Stimulated activated CD8-positive, alpha-beta memory T cell treated with anti-CD3 and anti-CD28 coated beads, Interleukin-4, amount 100 ng/mL, for 48 hours (primary cell): ENCODE results near the gene OPTN.
"Not testable (repeated sequence)": the region's sequence is repeated elsewhere in the genome, so short reads cannot be mapped to it uniquely, and the experiment has no call there.

Experiments used
- DNase-seq: peaks from one replicate; pipeline ENCODE4 v3.0.0-alpha.2; 2020

OPTN gene

DNA sequence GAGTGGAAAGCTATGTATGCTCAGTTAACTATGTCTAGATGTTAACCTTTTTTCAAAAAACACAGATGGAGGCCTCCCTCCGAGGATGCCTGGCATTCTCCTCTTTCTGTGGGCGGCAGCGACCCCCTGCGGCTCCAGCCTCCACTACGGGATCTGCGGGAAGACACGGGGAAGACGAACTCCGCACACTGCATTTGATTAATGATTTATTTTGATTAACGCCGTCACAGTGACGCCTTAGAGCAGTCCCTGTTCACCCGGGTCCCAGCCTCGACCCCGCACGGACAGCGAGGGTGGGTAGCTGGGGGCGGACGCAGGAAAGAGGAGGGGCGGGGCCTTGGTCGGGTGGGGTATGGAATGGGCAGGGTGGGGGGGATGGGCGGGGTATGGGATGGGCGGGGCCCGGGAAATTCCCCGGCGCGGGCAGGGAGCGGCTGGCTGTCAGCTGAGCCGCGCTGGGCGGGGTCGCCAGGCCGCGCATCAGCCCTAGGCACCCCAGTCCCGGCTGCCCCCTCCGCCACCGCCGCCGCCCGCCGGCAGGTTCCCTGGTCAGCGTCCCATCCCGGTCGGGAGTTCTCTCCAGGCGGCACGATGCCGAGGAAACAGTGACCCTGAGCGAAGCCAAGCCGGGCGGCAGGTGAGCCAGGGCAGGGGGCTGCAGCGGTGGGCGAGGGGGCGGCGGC lies at the start of gene OPTN:
TSS of gene OPTN (plus strand) at position 498 of the 683 bp plus-strand sequence. CDS start 8,960 bp downstream, outside the sequence.
- peak; percentile 84 for DNase-seq

DNA sequence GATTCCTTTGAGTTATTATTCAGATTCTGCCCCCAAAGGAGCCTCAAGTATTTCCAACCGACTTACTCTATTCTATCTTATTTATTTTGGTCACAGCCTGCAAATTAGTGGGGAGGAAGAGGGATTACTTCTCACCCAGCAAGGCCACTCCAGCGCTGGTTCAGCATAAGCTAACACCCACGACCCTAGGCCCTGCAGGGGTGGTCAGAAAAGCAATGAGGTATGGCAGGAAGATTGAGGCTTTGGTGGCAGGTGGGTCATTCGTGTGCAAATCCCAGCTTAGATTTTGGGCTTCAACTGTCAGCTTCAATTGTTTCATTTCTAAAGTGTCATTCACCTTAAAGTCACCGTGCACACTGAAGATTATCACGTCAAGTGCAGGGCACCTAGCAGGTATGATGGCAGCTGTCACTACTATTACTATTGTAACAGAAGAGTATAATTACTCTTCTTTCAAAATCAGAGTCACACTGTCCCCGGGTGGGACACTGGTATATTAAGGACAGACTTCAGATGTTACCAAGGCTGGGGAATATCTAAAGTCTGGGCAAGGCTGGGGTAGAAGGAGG lies 48.8 kb upstream of the OPTN start:
- DNase-seq: no peak

- not testable (repeated sequence) for DNase-seq
These were observed 46.8 kb upstream of the OPTN start for GRCh38 chr10:13053208-13053607.

DNA sequence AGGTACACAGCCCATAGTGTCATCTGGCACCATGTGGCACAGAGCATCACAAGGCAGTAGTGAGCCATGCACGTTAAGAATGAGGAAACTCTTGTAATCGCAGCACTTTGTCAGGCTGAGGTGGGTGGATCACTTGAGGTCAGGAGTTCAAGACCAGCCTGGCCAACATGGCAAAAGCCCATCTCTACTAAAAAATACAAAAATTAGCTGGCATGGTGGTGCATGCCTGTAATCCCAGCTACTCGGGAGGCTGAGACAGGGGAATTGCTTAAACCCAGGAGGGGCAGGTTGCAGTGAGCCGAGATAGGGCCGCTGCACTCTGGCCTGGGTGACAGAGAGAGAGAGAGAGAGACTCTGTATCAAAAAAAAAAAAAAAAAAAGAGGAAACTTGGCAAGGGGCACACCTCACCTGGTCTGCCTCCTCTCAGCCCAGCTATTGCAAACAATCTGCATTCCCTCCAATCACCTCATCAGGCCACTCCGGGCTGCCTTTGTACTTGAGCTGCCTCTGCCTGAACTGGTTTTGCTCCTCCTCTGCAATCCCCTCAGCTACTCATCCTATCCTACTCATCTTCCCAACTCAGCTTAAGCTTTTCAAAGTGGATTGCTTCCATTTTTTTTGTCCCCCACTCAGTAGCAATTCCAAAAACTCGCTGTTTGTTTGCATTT lies 46.0 kb upstream of the OPTN start:
- no peak for DNase-seq

DNA sequence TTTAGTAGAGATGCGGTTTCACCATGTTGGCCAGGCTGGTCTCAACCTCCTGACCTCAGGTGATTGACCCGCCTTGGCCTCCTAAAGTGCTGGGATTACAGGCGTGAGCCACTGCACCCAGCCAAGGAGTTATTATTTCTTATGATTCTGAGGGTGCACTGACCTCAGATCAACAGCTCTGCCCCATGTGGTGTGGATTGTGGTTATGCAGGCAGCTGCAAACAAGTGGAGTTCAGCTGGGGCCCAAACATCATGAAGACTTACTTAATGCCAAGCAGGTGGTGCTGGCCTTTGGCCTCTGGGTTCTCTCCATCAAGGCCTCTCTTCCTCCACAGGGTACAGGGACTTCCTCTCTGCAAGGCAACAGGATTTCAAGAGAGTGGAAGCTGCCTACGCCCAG lies 45.1 kb upstream of the OPTN start:
- DNase-seq: no peak

GRCh38 chr10:13056456-13057077 lies 43.4 kb upstream of the OPTN start:
- DNase-seq: no peak

DNA sequence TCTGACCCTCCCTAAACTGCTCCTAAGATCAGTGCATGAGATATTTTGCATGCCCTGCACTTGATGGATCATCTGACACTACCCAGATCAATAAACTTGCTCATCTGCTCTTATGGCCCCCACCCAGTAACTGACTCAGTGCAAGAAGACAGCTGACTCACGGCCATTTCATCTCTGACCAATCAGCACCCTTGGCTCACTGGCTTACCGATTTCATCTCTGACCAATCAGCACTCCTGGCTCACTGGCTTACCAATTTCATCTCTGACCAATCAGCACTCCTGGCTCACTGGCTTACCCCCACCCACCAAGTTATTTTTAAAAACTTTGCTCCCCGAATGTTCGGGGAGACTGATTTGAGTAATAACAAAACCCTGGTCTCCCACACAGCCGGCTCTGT lies 37.2 kb upstream of the OPTN start:
- peak; percentile 26 for DNase-seq

GRCh38 chr10:13066527-13066926 lies 33.4 kb upstream of the OPTN start:
- no peak for DNase-seq

DNA sequence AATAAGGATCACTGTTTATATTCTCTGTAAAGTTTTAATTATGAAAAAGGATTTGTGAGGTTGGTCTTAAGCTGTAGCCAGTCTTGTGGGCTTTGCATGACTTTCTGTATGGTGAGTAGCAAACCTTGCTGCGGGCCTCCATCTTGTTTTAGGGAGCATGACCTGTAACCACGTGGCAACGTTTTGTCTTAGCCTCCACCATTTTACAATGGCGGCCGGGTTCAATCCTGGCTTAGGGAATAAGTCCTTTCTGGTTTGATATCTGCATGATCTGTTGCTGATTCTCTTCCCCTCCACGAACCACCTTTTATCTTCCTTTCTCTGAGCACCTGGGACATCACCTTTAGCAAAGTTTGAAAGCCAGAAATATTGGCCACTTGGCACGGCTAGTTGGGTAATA lies 32.5 kb upstream of the OPTN start:
- no peak for DNase-seq

- no peak for DNase-seq
These were observed 31.9 kb upstream of the OPTN start for GRCh38 chr10:13068071-13068470.

DNA sequence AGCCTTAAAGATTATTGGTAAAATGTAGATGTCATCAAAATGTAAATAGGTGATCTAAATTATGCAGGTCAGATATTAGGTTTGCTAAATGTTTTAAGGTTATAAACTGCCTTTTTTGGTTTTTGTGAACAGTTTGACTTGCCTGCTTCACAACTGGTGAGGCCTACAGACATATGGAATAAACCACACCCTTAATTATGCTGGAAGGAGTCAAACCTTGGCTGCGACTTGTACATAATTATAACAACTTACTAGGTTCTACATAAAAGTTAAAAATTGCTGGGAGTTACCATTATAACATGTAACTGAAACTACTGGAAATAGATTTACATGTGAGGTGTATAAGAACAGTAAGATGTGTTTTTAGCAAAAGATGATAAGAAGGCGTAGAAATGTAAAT lies 31.5 kb upstream of the OPTN start:
- DNase-seq: no peak

- DNase-seq: no peak
These were observed 27.6 kb upstream of the OPTN start for GRCh38 chr10:13072339-13072738.

DNA sequence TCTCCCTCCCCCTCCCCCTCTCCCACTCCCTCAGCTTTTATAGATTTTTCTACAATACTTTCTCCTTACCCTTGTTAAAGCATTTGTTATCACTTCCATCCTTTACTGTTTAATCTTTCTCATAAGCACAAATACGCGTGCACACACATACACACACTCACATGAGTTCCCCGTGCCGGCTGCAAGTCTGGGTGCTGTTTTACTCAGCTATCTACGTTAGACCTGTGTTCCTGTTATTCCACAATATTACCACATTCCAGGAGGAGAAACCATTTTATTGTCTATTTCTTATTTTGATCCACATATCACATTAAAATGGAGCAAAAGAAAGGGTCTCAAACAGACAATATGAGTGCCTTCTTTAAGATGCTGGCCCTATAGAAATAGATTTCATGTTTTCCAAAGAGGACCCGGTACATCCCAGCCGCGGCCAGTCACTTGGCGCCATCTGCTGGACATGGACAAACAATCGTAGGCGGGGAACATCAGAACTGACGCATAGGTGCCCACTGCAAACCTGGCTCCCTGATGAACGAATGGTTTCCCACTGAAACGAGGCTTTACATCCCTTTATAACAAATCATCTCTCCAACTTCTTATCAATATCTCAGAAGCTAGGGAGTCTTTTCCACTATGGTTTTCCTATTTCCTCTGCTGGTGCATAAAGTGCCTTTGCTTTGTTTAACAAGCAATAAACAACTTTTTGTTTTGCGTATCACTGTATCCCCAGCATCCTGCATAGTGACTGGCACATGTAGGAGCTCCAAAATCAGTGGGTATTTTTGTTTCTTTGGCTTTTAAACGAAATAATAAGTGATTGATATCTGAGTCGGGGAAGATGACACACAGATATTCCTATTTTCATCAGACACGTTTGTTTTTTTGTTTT lies 25.2 kb upstream of the OPTN start:
- DNase-seq: peak; percentile 79

GRCh38 chr10:13078912-13079775 lies 20.8 kb upstream of the OPTN start:
- DNase-seq: no peak

- no peak for DNase-seq
These were observed 20.2 kb upstream of the OPTN start for GRCh38 chr10:13079776-13080050.

DNA sequence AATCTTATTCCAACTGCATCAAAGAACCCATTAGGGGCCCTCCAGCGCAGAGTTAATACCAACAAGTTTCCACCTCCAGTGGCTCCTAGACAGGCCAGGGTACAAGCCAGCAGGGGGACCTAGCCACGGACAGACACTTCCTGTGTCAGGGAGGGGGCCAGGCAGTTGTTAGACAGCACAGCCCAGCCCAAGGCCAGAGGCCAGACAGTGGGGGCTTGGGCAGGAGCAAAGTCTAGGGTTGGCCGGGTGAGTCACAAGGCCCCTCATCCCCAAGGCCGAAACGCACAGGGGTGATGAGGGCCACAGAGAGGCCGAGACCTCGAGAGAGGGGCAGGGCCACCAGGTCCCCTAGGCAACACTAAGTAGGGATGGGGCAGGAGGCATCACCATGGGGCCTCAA lies 19.3 kb upstream of the OPTN start:
- DNase-seq: no peak

DNA sequence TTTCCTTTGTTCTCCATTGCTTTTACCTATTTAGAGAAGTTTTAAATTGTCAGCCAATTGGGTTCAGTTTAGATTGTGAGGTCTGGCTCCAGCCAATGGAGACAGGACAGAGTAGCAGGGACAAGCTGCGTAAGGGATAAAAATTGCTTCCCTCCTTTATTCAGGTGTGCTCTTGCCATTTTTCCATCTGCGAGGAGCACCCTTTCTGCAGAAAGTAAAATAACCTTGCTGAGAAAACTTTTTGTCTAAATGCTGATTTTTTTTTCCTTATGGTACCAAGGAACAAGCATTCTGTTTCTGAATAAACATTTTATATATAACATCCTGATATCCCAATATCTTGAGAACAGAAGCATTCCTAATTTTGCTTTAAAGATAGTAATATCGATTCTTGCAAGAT lies 16.3 kb upstream of the OPTN start:
- DNase-seq: not testable (repeated sequence)

GRCh38 chr10:13086056-13086455 lies 13.9 kb upstream of the OPTN start:
- no peak for DNase-seq

GRCh38 chr10:13087601-13087985 lies 12.4 kb upstream of the OPTN start:
- no peak for DNase-seq

- no peak for DNase-seq
These were observed 11.9 kb upstream of the OPTN start for GRCh38 chr10:13087986-13088618.

DNA sequence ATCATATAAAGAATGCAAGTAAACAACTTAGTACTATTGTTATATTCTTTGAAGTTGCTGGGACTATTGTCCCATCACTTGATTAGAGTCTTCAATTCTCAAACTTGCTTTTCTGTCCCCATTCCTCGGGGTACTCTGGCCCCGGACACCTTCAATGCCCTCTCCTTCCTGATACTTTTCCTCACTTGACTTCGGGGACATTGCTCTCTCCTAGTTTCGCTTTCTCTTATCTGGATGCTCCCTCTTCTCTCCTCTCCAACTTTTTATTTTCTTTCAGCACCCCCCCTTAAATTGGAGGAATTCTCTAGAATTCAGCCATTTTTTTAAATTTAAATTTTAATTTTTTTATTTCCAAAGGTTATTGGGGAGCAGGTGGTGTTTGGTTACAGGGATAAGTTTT lies 10.6 kb upstream of the OPTN start:
- no peak for DNase-seq

DNA sequence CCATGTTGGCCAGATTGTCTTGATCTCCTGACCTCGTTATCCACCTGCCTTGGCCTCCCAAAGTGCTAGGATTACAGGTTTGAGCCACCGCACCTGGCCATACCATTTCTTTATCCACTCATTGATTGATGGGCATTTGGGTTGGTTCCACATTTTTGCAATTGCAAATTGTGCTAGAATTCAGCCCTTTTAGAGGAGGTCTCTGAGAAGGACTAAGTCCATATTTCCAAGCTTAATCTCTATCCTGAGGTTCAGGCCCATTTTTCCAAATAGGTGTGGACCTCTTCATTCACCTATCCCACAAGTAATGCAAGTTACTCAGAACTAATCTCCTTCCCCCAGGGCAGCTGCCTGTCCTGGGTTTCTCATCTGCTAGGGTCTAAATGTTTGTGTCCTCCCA lies 9.7 kb upstream of the OPTN start:
- no peak for DNase-seq
